Ascending aorta (tissue), 2 donors: ENCODE measurements around the gene PLCL2. TPM values are rescaled to one million over a fixed set of nuclear protein-coding genes. Genes with fewer than 3 reads are reported as not detected.

Experiments used
- DNase-seq, 2 donors: peaks; one replicate each; pipeline ENCODE4 v3.0.0-alpha.2; 2019; ENCODE audit warnings: low spot score in 2 of 2
- H3K27ac ChIP-seq, 2 donors: fragments of 200-600 bp; sonication (generic); one replicate each; pipeline ENCODE4 v1.5.1; 2016 to 2017; ENCODE audit warnings: mild to moderate bottlenecking in 1 of 2
- H3K27me3 ChIP-seq: fragments of 200-600 bp; sonication (generic); one replicate; pipeline ENCODE4 v1.5.1; 2017
- H3K36me3 ChIP-seq, 2 donors: fragments of 200-600 bp; sonication (generic); one replicate each; pipeline ENCODE4 v1.5.1; 2016
- H3K4me1 ChIP-seq, 2 donors: fragments of 200-600 bp; sonication (generic); one replicate each; pipeline ENCODE4 v1.5.1; 2016 to 2017; ENCODE audit warnings: mild to moderate bottlenecking in 1 of 2
- H3K4me3 ChIP-seq, 2 donors: fragments of 200-600 bp; sonication (generic); one replicate each; pipeline ENCODE4 v1.5.1; 2016 to 2017; ENCODE audit warnings: mild to moderate bottlenecking in 1 of 2
- H3K9me3 ChIP-seq, 2 donors: fragments of 200-600 bp; sonication (generic); one replicate each; pipeline ENCODE4 v1.5.1; 2016
- intact Hi-C: fragments of 100-400 bp; cut with DNase I; formaldehyde crosslinking; loops from one replicate; pipeline ENCODE4 v1.15.1; 2023
- total RNA-seq: library from RNA; depleted of rRNA; stranded (reverse); fragments of >200 nt; gene quantifications from one replicate; pipeline ENCODE4 v1.1.0, GENCODE V29; 2016
- TF ChIP-seq, protein P1 (sequence below), 3 experiments: fragments of 200-600 bp in 2 of 3; fragments of 450-650 bp in 1 of 3; sonication (generic) in 2 of 3; IDR thresholded peaks; one replicate each; pipeline ENCODE4 v1.5.1; 2016 to 2019; ENCODE audit warnings: antibody characterized with exemption in 3 of 3, mild to moderate bottlenecking in 1 of 3, moderate library complexity in 1 of 3

Gene PLCL2
- total RNA-seq, 1 donor from 2014 or later: 2.9 TPM

DNA sequence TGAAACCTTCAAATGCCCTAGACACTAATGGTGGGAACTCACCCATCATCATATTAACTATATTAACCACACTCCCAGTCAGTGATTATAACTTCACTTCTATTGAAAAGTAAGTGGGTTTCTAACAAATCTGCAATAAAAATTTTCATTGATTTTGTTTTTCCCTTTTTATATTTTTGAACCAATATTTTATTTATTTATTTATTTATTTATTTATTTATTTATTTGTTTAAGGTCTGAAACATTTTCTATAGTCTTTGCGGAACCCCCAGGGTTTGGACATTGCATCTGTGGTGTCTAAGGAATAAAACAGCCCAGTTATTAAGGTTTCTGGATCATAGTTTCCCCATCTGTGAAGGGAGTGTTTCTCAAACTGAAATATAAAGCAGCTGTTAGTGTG, 16.2 kb upstream of the PLCL2 start:
- Histone ChIP-seq H3K4me3 (no peak overlapping the region), H3K4me1 (peaks cover 0 to 11% of the 10 kb centered on the region in 2 donors), H3K27me3 (no peaks in the 10 kb centered on the region), H3K9me3 (no peaks in the 10 kb centered on the region), H3K27ac (no peak overlapping the region), H3K36me3 (no peaks in the 10 kb centered on the region)
- TF ChIP-seq, protein P1, sequence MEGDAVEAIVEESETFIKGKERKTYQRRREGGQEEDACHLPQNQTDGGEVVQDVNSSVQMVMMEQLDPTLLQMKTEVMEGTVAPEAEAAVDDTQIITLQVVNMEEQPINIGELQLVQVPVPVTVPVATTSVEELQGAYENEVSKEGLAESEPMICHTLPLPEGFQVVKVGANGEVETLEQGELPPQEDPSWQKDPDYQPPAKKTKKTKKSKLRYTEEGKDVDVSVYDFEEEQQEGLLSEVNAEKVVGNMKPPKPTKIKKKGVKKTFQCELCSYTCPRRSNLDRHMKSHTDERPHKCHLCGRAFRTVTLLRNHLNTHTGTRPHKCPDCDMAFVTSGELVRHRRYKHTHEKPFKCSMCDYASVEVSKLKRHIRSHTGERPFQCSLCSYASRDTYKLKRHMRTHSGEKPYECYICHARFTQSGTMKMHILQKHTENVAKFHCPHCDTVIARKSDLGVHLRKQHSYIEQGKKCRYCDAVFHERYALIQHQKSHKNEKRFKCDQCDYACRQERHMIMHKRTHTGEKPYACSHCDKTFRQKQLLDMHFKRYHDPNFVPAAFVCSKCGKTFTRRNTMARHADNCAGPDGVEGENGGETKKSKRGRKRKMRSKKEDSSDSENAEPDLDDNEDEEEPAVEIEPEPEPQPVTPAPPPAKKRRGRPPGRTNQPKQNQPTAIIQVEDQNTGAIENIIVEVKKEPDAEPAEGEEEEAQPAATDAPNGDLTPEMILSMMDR (IDR thresholded peaks at IDR 0.05): no peak
- no peak for DNase-seq
- intact Hi-C loops: no loop called here

DNA sequence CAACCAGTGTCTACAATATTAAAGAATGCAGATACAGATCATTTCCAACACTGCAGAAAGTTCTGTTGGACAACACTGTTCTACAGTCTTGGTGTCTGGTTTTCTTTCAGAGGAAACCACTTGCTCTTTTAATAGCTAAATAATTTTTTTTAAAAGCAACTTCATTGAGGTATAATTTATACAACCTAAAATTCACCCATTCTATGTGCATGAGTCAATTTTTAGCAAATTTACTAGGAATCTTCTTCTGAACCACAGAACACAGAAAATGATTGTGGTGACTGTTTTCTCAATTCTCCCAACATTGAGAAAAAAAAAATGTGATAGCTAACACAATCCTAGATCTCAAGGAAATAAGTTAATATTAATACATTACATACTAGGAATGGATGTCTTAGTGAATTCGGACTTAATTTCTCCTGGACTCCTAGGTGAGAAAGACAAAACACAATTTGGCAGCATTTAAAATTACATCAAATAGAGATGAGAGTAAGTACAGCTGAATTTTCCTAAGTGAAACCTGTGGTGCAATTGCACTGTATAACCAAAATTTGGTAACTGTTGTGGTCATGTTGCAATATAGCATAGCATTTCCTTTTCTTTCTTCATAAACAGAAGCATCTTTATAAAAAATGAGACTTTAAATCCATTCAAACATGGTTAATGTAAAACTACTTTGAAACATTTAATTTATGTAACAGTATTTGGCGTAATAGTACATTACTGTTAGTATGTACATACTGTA, 15.3 kb upstream of the PLCL2 start:
- Histone ChIP-seq H3K36me3 (no peaks in the 10 kb centered on the region), H3K9me3 (no peaks in the 10 kb centered on the region), H3K4me3 (no peak overlapping the region), H3K4me1 (peaks cover 0 to 11% of the 10 kb centered on the region in 2 donors), H3K27me3 (no peaks in the 10 kb centered on the region), H3K27ac (no peak overlapping the region)
- no peak for DNase-seq
- TF ChIP-seq, protein P1 (IDR thresholded peaks at IDR 0.05): no peak
- intact Hi-C loops: no loop called here

DNA sequence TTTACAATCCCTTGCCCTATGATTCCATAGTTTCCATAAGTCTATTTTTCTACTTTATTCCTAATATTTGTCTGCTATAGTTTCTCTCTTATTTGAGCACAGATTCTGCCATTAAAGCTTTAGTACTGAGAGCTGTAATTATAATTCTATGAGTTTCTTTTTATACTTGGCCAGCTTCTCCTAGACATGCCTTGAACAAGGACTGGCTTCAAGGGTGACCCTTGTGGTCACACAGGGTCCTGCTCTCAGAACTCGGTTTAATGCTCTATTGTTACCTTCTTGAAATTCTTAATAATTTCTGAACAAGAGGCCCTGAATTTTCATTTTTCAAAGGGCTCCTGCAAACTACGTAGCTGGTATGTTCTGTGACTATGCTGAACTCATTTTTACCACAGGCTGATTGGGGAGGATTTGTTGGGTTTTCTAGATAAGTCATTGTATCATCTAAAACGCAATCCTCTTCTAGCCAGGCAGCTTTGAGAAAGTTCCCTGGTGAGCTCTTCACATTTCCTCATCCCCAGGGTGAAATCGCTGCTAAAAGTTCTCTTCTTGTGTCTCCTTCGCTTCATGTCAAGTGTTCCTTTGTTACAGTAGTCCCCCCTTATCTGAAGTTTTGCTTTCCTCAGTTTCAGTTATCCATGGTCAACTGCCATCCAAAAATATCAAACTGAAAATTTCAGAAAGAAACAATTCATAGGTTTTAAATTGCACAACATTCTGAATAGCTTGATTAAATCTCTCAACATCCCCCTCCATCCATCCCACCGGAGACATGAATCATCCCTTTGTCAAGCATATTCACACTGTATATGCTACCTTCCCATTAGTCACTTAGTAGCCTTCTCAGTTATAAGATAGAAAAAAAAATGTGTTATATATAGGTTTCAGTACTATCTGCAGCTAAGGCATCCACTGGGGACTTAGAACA, 12.6 kb upstream of the PLCL2 start:
- no peak overlapping the region for H3K4me3 ChIP-seq
- no peak for DNase-seq
- TF ChIP-seq, protein P1 (IDR thresholded peaks at IDR 0.05): no peak
- H3K9me3 ChIP-seq: no peaks in the 10 kb centered on the region
- H3K27me3 ChIP-seq: no peaks in the 10 kb centered on the region
- H3K27ac ChIP-seq: no peak overlapping the region
- no peaks in the 10 kb centered on the region for H3K4me1 ChIP-seq
- intact Hi-C loops: no loop called here
- H3K36me3 ChIP-seq: no peaks in the 10 kb centered on the region

DNA sequence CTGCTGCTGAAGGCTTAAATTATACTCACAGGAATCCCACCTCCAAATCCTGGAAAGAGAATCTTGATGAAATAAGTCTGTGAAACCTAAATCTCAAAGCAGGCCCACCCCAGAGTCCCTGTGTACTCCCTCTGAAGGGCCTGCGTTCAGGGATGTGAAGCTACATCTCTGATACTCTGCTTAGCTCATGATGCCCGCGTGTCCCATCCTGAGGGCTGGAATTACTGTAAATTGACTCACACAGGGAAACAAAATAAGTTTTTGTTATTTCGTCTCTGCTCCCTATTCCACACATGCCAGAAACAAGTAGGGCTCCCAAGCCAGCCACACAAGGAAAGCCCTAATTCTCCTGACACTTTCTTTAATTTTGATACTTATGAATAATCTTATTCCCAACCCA, 10.9 kb upstream of the PLCL2 start:
- Histone ChIP-seq H3K27ac (no peak overlapping the region), H3K4me3 (no peak overlapping the region), H3K27me3 (no peaks in the 10 kb centered on the region), H3K4me1 (no peaks in the 10 kb centered on the region), H3K36me3 (no peaks in the 10 kb centered on the region), H3K9me3 (no peaks in the 10 kb centered on the region)
- TF ChIP-seq, protein P1 (IDR thresholded peaks at IDR 0.05): no peak
- intact Hi-C loops: no loop called here
- DNase-seq: no peak

DNA sequence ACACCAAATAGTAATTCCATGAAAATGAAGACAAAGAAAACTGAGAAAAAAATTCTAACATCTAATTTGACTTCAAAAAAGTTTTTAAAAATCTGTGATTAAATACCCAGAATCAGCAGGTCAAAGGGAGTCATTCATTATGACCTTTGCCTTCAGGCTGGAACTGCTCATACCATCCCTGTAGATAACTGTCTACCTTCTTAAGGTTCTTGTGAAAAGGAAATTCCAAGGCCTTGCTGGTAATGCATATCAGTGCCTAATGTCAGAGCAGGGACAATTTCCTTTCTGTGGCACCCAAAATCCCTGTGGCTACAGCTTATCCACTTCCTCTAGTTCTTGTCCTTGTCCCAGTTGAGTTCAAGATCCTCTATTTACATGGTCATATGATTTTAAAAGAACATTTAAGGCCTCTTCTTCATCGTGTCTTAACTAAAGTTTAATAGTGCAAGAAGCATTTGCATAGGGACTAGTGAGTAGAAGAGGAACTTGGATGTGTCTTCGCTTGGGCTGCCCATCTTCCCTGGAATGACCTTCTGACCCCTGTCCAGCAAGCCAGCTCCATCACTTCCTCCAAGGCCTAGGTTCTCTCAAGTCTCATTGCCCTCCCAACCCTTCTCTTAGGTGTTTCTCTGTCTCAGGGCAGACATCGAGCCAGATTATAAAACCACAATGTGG, 8.7 kb upstream of the PLCL2 start:
- H3K36me3 ChIP-seq: no peaks in the 10 kb centered on the region
- intact Hi-C loops: no loop called here
- no peaks in the 10 kb centered on the region for H3K4me1 ChIP-seq
- DNase-seq: no peak
- H3K4me3 ChIP-seq: no peak overlapping the region
- H3K9me3 ChIP-seq: no peaks in the 10 kb centered on the region
- no peaks in the 10 kb centered on the region for H3K27me3 ChIP-seq
- TF ChIP-seq, protein P1 (IDR thresholded peaks at IDR 0.05): no peak
- no peak overlapping the region for H3K27ac ChIP-seq
